ENCODE data around the gene CRYGB. TPM values are rescaled to one million over a fixed set of nuclear protein-coding genes. Genes with fewer than 3 reads are reported as not detected.
A peak's percentile ranks its signal among the peaks of the same experiment; 100 is the strongest.

The CRYGB gene
- total and polyA plus RNA-seq, 2 of the 13 experiments (the other 11 are each of a cell fraction or from before 2014, with no cell fraction given): not detected

DNA sequence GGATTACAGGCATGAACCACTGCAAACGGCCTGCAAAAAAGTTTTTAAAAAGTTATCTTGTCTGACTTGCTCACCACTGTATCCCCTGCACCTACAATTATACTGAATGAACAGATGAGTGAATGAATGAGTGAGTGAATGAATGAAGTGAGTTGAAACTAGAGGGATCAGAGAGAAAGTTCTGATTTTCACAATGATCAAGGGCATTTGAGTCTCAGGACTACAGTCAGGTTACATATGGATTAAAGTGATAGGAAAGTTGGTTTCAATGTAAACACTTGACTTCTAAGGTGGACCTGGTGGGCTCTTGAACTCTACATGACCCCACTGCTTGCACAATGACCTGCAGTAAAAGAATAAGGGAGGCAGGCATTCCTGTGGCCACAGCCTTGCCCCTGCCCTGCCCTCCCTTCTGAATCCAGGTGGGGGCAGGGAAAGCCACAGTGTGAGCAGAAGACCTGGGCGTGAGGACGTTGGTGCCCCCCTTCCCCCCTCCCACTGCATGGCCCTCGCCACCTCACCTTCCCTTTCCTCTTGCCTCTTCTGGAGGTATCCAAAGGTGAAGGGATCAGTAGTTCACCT, 33.2 kb upstream of the CRYGB start (continued):
- TF ChIP-seq, protein P1, sequence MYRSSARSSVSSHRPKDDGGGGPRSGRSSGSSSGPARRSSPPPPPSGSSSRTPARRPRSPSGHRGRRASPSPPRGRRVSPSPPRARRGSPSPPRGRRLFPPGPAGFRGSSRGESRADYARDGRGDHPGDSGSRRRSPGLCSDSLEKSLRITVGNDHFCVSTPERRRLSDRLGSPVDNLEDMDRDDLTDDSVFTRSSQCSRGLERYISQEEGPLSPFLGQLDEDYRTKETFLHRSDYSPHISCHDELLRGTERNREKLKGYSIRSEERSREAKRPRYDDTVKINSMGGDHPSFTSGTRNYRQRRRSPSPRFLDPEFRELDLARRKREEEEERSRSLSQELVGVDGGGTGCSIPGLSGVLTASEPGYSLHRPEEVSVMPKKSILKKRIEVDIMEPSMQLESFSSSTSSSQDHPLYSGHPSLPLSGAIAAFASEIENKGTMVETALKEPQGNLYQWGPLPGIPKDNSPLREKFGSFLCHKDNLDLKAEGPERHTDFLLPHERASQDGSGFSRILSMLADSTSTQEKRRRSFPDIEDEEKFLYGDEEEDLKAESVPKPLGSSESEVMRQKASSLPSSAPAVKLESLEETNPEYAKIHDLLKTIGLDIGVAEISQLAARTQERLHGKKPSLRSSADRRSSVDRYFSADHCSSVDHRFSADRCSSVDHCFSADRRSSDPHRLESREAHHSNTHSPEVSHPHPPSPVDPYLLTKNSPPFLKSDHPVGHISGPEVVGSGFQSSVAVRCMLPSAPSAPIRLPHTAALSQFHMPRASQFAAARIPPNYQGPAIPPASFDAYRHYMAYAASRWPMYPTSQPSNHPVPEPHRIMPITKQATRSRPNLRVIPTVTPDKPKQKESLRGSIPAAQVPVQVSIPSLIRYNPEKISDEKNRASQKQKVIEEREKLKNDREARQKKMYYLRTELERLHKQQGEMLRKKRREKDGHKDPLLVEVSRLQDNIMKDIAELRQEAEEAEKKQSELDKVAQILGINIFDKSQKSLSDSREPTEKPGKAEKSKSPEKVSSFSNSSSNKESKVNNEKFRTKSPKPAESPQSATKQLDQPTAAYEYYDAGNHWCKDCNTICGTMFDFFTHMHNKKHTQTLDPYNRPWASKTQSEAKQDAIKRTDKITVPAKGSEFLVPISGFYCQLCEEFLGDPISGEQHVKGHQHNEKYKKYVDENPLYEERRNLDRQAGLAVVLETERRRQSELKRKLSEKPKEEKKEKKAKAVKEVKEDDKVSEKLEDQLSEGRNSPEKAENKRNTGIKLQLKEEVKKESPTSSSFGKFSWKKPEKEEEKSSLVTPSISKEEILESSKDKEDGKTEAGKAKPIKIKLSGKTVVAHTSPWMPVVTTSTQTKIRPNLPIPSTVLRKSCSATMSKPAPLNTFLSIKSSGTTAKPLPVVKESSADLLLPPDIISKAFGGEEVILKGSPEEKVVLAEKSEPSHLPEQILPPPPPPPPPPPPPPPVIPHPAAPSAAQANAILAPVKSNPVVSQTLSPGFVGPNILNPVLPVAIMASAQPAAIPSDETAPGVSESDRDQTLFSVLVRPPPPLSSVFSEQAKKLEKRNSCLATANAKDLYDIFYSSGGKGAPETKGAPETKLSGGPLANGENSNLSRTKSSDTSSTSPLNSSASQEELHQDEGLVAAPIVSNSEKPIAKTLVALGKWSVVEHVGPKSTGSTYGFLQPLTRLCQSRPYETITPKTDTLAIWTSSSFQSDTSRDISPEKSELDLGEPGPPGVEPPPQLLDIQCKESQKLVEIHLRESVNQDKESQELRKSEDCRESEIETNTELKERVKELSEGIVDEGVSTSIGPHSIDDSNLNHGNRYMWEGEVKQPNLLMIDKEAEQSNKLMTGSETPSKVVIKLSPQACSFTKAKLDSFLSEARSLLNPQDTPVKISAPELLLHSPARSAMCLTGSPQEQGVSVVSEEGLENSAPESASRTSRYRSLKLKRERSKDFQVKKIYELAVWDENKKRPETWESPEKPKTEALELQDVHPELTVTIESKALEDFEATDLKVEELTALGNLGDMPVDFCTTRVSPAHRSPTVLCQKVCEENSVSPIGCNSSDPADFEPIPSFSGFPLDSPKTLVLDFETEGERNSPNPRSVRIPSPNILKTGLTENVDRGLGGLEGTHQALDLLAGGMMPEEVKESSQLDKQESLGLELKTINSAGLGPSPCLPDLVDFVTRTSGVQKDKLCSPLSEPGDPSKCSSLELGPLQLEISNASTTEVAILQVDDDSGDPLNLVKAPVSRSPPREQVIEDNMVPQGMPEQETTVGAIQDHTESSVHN (CRISPR knock-in tag; IDR thresholded peaks at IDR 0.05): no peak
- TF ChIP-seq KDM3A (CRISPR knock-in tag; IDR thresholded peaks at IDR 0.05; ENCODE audit: low read depth) (no peak), REXO4 (CRISPR knock-in tag; IDR thresholded peaks at IDR 0.05; ENCODE audit: borderline replicate concordance) (no peak), ZNF7 (CRISPR knock-in tag; IDR thresholded peaks at IDR 0.05) (no peak), XRCC5 (optimal IDR thresholded peaks at IDR 0.05; ENCODE audit: low read length) (peak; percentile 36), CREB1 (IDR thresholded peaks at IDR 0.05) (no peak), CREB1 (CRISPR knock-in tag; IDR thresholded peaks at IDR 0.05) (peak; percentile 29; the same call in 1 of the 2 replicates), KDM5A (IDR thresholded peaks at IDR 0.05; ENCODE audit: borderline replicate concordance, low read length) (no peak), SKI (IDR thresholded peaks at IDR 0.05; ENCODE audit: partially characterized antibody) (no peak), SMAD1 (CRISPR knock-in tag; IDR thresholded peaks at IDR 0.05; ENCODE audit: borderline replicate concordance, low read depth) (no peak), EP300 (IDR thresholded peaks at IDR 0.05; ENCODE audit: low read depth in 2 of 2, low read length in 2 of 2) (peak in 1 of 2 experiments; percentile 83; a peak in 2 of 4 replicates), EP300 (CRISPR knock-in tag; IDR thresholded peaks at IDR 0.05; ENCODE audit: borderline replicate concordance) (peak; percentile 67), FOSL2 (CRISPR knock-in tag; IDR thresholded peaks at IDR 0.05) (peak; percentile 53; the same call in 1 of the 2 replicates), STAT5B (CRISPR knock-in tag; IDR thresholded peaks at IDR 0.05) (no peak), FOXA3 (CRISPR knock-in tag; IDR thresholded peaks at IDR 0.05) (peak; percentile 57), ZNF746 (CRISPR knock-in tag; IDR thresholded peaks at IDR 0.05) (0 out of 2 replicates have a peak, but pooled peaks have one; percentile 30), ATF7-NPFF (CRISPR knock-in tag; IDR thresholded peaks at IDR 0.05; ENCODE audit: low read depth) (no peak)
- TF ChIP-seq, protein P2, sequence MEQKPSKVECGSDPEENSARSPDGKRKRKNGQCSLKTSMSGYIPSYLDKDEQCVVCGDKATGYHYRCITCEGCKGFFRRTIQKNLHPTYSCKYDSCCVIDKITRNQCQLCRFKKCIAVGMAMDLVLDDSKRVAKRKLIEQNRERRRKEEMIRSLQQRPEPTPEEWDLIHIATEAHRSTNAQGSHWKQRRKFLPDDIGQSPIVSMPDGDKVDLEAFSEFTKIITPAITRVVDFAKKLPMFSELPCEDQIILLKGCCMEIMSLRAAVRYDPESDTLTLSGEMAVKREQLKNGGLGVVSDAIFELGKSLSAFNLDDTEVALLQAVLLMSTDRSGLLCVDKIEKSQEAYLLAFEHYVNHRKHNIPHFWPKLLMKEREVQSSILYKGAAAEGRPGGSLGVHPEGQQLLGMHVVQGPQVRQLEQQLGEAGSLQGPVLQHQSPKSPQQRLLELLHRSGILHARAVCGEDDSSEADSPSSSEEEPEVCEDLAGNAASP (CRISPR knock-in tag; IDR thresholded peaks at IDR 0.05; ENCODE audit: borderline replicate concordance): peak; percentile 69; the same call in 1 of the 2 replicates

All from HepG2 (cell line).